HepG2 (cell line): Measurements from ENCODE around the gene DIRAS1. TPM values are rescaled to one million over a fixed set of nuclear protein-coding genes. Genes with fewer than 3 reads are reported as not detected.

Experiments used
- ATAC-seq: fragments of 200-7000 bp; cut with Tn5 transposase; 3 replicates; pipeline ENCODE4 v1.9.1; 2020; ENCODE audit warnings: mild to moderate bottlenecking, moderate library complexity
- BruUV-seq: library from RNA; stranded (reverse); fragments of 400-500 nt; replicated peaks from 2 replicates; lab custom pipeline; 2021; lab: Mats Ljungman, UMichigan
- CTCF ChIA-PET: fragments of 300-600 bp; formaldehyde crosslinking; extraction: SDS; loops from one replicate; lab custom pipeline; 2021; ENCODE audit warnings: low total read pairs, inconsistent platforms, low intra/inter-chr PET ratio; lab: Yijun Ruan, JAX
- POLR2A ChIA-PET: fragments of 350-600 bp; sonication (Branson Sonifier 250); formaldehyde crosslinking; loops from one replicate; lab custom pipeline; 2020; ENCODE audit warnings: antibody characterized with exemption, inconsistent platforms; lab: Yijun Ruan, JAX
- DNase-seq: peaks from one replicate; pipeline ENCODE4 v3.0.0-alpha.2; 2015; ENCODE audit warnings: low spot score
- FAIRE-seq: peaks from 3 replicates; lab custom pipeline; 2011; peaks lifted over from hg19 to GRCh38; lab: Jason Lieb, UNC
- H2AFZ ChIP-seq: one replicate; pipeline ENCODE4 v1.6.1; 2011; ENCODE audit warnings: low read length, inconsistent platforms
- H3K27ac ChIP-seq: fragments of 300-600 bp; 3 replicates; pipeline ENCODE4 v1.8.0; 2011; ENCODE audit warnings: mixed run types, mild to moderate bottlenecking, mixed read lengths, low read length, inconsistent platforms; ENCODE audit not compliant: insufficient read depth; ENCODE audit errors: extremely low read length
- H3K27me3 ChIP-seq, 2 experiments: fragments of 200-600 bp in 1 of 2; 2 replicates in 1 of 2; 3 replicates in 1 of 2; pipeline versions ENCODE4 v1.6.0 to v1.8.0; 2011; ENCODE audit warnings: low read length in 2 of 2, mild to moderate bottlenecking in 2 of 2, moderate library complexity in 2 of 2, inconsistent platforms in 1 of 2; ENCODE audit not compliant: insufficient read depth in 2 of 2, control insufficient read depth in 1 of 2
- H3K36me3 ChIP-seq, 2 experiments: fragments of 200-600 bp in 1 of 2; replicated peaks in 1 of 2; 2 replicates in 1 of 2; 3 replicates in 1 of 2; pipeline versions ENCODE4 v1.5.1 to v1.8.0; 2011; ENCODE audit warnings: low read length in 2 of 2, inconsistent platforms in 1 of 2; ENCODE audit not compliant: insufficient read depth in 2 of 2, control insufficient read depth in 1 of 2
- H3K4me1 ChIP-seq: 2 replicates; pipeline ENCODE4 v1.5.1; 2012; ENCODE audit warnings: low read length, inconsistent platforms; ENCODE audit not compliant: insufficient read depth
- H3K4me2 ChIP-seq: 2 replicates; pipeline ENCODE4 v1.6.0; 2011; ENCODE audit warnings: low read depth, low read length, inconsistent platforms
- H3K4me3 ChIP-seq, 3 experiments: fragments of 200-600 bp in 1 of 3; sonication (generic), shearing (Covaris generic) in 1 of 3; replicated peaks in 1 of 3; 2 replicates each; pipeline ENCODE4 v1.5.1; 2011 to 2016; ENCODE audit warnings: low read length in 3 of 3, inconsistent platforms in 2 of 3, low read depth in 2 of 3, mild to moderate bottlenecking in 2 of 3, control low read depth in 1 of 3, mixed read lengths in 1 of 3; ENCODE audit not compliant: insufficient read depth in 1 of 3
- H3K79me2 ChIP-seq: one replicate; pipeline ENCODE4 v1.6.1; 2011; ENCODE audit warnings: low read length, inconsistent platforms; ENCODE audit not compliant: insufficient read depth
- H3K9ac ChIP-seq: 2 replicates; pipeline ENCODE4 v1.6.0; 2011; ENCODE audit warnings: mild to moderate bottlenecking, low read depth, low read length, inconsistent platforms; ENCODE audit not compliant: insufficient read depth
- H3K9me3 ChIP-seq: 2 replicates; pipeline ENCODE4 v1.5.1; 2012; ENCODE audit warnings: mild to moderate bottlenecking, low read length
- H4K20me1 ChIP-seq: 2 replicates; pipeline ENCODE4 v1.6.0; 2011; ENCODE audit warnings: inconsistent platforms, mild to moderate bottlenecking, low read length, moderate library complexity; ENCODE audit not compliant: insufficient read depth
- ATF7-NPFF ChIP-seq: sonication (generic); formaldehyde crosslinking; IDR thresholded peaks from 2 replicates; pipeline ENCODE4 v1.8.1; 2023; ENCODE audit warnings: mild to moderate bottlenecking, low read depth, missing genetic modification reagents, moderate library complexity
- EZH2 ChIP-seq: conservative IDR thresholded peaks from 2 replicates; pipeline ENCODE4 v1.6.1; 2012; ENCODE audit warnings: mild to moderate bottlenecking, low read depth, low read length, moderate library complexity
- FIP1L1 ChIP-seq: fragments of 200-400 bp; formaldehyde crosslinking; IDR thresholded peaks from 2 replicates; pipeline ENCODE4 v1.6.1; 2018; ENCODE audit warnings: low read depth, mild to moderate bottlenecking, low read length, moderate library complexity, borderline replicate concordance; ENCODE audit not compliant: insufficient read depth
- MEF2D ChIP-seq: sonication (generic); formaldehyde crosslinking; IDR thresholded peaks from 2 replicates; pipeline ENCODE4 v1.5.1; 2020; ENCODE audit warnings: mild to moderate bottlenecking, missing genetic modification reagents
- PCBP1 ChIP-seq: fragments of 200-400 bp; formaldehyde crosslinking; IDR thresholded peaks from 2 replicates; pipeline ENCODE4 v1.6.1; 2017; ENCODE audit warnings: mild to moderate bottlenecking, low read depth, low read length, borderline replicate concordance
- PCBP2 ChIP-seq: fragments of 200-400 bp; formaldehyde crosslinking; optimal IDR thresholded peaks from 2 replicates; pipeline ENCODE3; 2018; ENCODE audit warnings: low read length, low read depth; ENCODE audit not compliant: poor library complexity, severe bottlenecking
- PHF21A ChIP-seq: sonication (generic); formaldehyde crosslinking; IDR thresholded peaks from 2 replicates; pipeline ENCODE4 v1.5.0; 2020; ENCODE audit warnings: mild to moderate bottlenecking, missing genetic modification reagents
- RFXANK ChIP-seq: IDR thresholded peaks from 2 replicates; pipeline ENCODE4 v1.6.1; 2016
- SAP130 ChIP-seq: IDR thresholded peaks from 2 replicates; pipeline ENCODE4 v1.6.1; 2016; ENCODE audit warnings: low read depth
- SRSF4 ChIP-seq: fragments of 200-400 bp; formaldehyde crosslinking; IDR thresholded peaks from one replicate; pipeline ENCODE4 v1.6.1; 2018; ENCODE audit warnings: mild to moderate bottlenecking, low read depth, low read length, moderate library complexity; ENCODE audit not compliant: poor library complexity, severe bottlenecking
- ZNF138 ChIP-seq: sonication (generic); formaldehyde crosslinking; IDR thresholded peaks from 2 replicates; pipeline ENCODE4 v1.5.0; 2020; ENCODE audit warnings: mild to moderate bottlenecking, low read depth, missing genetic modification reagents
- ZNF7 ChIP-seq: IDR thresholded peaks from 2 replicates; pipeline ENCODE4 v1.6.1; 2016; ENCODE audit warnings: missing biosample characterization, missing genetic modification reagents
- ZSCAN12 ChIP-seq: sonication (generic); formaldehyde crosslinking; IDR thresholded peaks from 2 replicates; pipeline ENCODE4 v1.9.0; 2021; ENCODE audit warnings: mild to moderate bottlenecking, missing genetic modification reagents
- WGBS: methylation state at CpG from one replicate; pipeline ENCODE4 v1.1.6; 2017; ENCODE audit warnings: low lambda C conversion rate; 5-methylcytosine and 5-hydroxymethylcytosine counted together
- in situ Hi-C: cut with HindIII; loops from 2 replicates; pipeline ENCODE4 v1.10.0; 2017; ENCODE audit warnings: low pct_unique_long_range_greater_than_20kb; ENCODE audit not compliant: extremely low pct_ligation_motif_present
- intact Hi-C: fragments of 100-400 bp; cut with micrococcal nuclease; formaldehyde crosslinking; loops from one replicate; pipeline ENCODE4 v1.10.0; 2022; ENCODE audit not compliant: unreplicated experiment
- polyA plus RNA-seq, 8 experiments: library from polyadenylated mRNA; depleted of rRNA in 3 of 8; stranded (reverse) in 7 of 8; unstranded in 1 of 8; fragments of >200 nt; fragmentation: Illumina TruSeq in 4 of 8; extraction: Trizol in 4 of 8; gene quantifications; 2 replicates each; pipeline versions ENCODE4 v1.2.1 to v1.2.3, GENCODE V29; 2011 to 2016; ENCODE audit warnings: low read depth in 4 of 8, missing spikeins in 1 of 8, mixed read lengths in 1 of 8; ENCODE audit not compliant: insufficient read depth in 1 of 8
- total RNA-seq, 5 experiments: library from RNA; depleted of rRNA; stranded (reverse); fragments of >200 nt; fragmentation: Illumina TruSeq; extraction: Trizol; gene quantifications; 2 replicates each; pipeline ENCODE4 v1.2.3, GENCODE V29; 2016; ENCODE audit warnings: low read depth in 1 of 5
- TF ChIP-seq, protein P1 (sequence below): sonication (generic); formaldehyde crosslinking; IDR thresholded peaks from 2 replicates; pipeline ENCODE4 v1.5.0; 2020; ENCODE audit warnings: missing genetic modification reagents, mild to moderate bottlenecking, borderline replicate concordance
- TF ChIP-seq, protein P2 (sequence below): sonication (generic); formaldehyde crosslinking; IDR thresholded peaks from 2 replicates; pipeline ENCODE4 v1.4.0; 2020; ENCODE audit warnings: missing genetic modification reagents

The DIRAS1 gene
- total and polyA plus RNA-seq, 2 of the 13 experiments (the other 11 are each of a cell fraction or from before 2014, with no cell fraction given): 0.97 to 1.8 TPM

DNA sequence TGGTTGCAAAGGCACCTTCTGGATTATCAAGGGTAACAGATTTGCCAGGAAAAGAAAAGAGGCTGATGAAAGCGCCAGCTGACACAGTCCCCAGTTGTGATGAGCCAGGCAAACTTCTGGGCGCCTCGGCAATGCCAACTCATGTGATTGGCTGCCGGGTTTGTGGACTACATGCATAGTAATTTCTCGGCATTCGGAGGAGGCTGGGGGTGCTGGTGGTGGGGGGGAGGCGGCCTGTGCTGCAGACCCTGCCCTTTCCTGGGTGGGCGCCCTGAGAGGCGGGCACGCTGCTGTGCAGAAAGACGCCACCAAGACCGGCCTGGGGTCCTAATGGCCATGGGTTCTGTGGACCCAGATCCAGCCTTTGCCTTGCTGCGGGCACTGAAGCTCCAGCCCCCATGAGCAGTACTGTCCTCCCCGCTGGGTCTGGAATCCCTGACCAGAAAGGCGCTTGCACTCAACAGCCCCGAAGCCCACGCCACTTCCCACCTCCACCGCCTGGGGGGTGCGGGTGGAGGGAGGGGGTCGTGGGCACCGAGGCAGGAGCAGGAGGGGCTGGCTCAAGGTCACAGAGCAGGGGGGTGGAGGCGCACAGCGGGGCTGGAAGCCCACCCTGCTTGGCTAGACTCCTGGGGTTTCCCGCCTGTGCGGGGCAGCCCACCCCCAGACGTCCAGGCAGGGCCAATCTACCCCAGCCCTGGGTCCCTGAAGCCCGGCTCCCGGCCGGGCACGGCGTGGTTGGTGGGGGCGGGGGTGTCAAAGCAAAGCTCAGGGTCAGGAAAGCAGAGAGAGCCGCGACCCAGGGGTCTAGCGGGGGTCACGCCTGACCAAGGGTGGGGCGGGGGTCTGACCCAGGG is 1.0 kb downstream of the DIRAS1 start:
- no peaks in the 10 kb centered on the region for H3K36me3 ChIP-seq
- ChIA-PET POLR2A (no interaction called here), CTCF (no interaction called here)
- no TSS peak for BruUV-seq
- peak overlapping the region; percentile 51 for H3K4me2 ChIP-seq
- peaks cover 29% of the 10 kb centered on the region for H3K4me1 ChIP-seq
- peaks cover 7% of the 10 kb centered on the region for H3K9me3 ChIP-seq
- H3K27ac ChIP-seq: no peak overlapping the region
- H3K27me3 ChIP-seq: peaks cover 19 to 53% of the 10 kb centered on the region in 2 experiments
- TF ChIP-seq ZSCAN12: no peak
- 0 out of 2 replicates have a peak, but pooled peaks have one; percentile 50 for TF ChIP-seq PCBP1
- TF ChIP-seq, protein P1, sequence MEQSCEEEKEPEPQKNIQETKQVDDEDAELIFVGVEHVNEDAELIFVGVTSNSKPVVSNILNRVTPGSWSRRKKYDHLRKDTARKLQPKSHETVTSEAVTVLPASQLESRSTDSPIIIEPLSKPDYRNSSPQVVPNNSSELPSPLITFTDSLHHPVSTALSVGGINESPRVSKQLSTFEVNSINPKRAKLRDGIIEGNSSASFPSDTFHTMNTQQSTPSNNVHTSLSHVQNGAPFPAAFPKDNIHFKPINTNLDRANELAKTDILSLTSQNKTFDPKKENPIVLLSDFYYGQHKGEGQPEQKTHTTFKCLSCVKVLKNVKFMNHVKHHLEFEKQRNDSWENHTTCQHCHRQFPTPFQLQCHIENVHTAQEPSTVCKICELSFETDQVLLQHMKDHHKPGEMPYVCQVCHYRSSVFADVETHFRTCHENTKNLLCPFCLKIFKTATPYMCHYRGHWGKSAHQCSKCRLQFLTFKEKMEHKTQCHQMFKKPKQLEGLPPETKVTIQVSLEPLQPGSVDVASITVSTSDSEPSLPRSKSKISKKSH (CRISPR knock-in tag): no peak
- no peak for TF ChIP-seq ZNF138 (CRISPR knock-in tag)
- no peak for TF ChIP-seq FIP1L1
- TF ChIP-seq ZNF7: peak; percentile 57; the same call in 1 of the 2 replicates
- TF ChIP-seq MEF2D (CRISPR knock-in tag): no peak
- peak; percentile 79; the same call in 1 of the 2 replicates for TF ChIP-seq EZH2
- no peak for TF ChIP-seq ATF7-NPFF (CRISPR knock-in tag)
- TF ChIP-seq SRSF4: no peak
- no peak for TF ChIP-seq PCBP2
- no peak for TF ChIP-seq SAP130 (CRISPR knock-in tag)
- TF ChIP-seq, protein P2, sequence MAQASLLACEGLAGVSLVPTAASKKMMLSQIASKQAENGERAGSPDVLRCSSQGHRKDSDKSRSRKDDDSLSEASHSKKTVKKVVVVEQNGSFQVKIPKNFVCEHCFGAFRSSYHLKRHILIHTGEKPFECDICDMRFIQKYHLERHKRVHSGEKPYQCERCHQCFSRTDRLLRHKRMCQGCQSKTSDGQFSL: 0 out of 2 replicates have a peak, but pooled peaks have one; percentile 47
- TF ChIP-seq PHF21A (CRISPR knock-in tag): no peak
- no peak for TF ChIP-seq RFXANK (CRISPR knock-in tag)
- H2AFZ ChIP-seq: no peak overlapping the region
- no peak for FAIRE-seq
- peak overlapping the region; percentile 47 to 61 (median 55); a peak in 5 of 6 replicates for H3K4me3 ChIP-seq
- no peaks in the 10 kb centered on the region for H4K20me1 ChIP-seq
- 20% methylated on average over 21 of the region's 37 CpGs for WGBS
- in situ Hi-C loops: no loop called here
- DNase-seq: no peak
- no peak overlapping the region for H3K9ac ChIP-seq
- no peaks in the 10 kb centered on the region for H3K79me2 ChIP-seq
- ATAC-seq: no peak
- intact Hi-C loops: no loop called here
